ENCODE measurements around the gene SEPHS2.
"Not testable (repeated sequence)": the region's sequence is repeated elsewhere in the genome, so short reads cannot be mapped to it uniquely, and the experiment has no call there.

Gene SEPHS2

GRCh38 chr16:30399435-30400186 is 46.1 kb downstream of the SEPHS2 start:
- DNase-seq (ENCODE audit: low spot score) = no peak
- TF ChIP-seq, protein P1, sequence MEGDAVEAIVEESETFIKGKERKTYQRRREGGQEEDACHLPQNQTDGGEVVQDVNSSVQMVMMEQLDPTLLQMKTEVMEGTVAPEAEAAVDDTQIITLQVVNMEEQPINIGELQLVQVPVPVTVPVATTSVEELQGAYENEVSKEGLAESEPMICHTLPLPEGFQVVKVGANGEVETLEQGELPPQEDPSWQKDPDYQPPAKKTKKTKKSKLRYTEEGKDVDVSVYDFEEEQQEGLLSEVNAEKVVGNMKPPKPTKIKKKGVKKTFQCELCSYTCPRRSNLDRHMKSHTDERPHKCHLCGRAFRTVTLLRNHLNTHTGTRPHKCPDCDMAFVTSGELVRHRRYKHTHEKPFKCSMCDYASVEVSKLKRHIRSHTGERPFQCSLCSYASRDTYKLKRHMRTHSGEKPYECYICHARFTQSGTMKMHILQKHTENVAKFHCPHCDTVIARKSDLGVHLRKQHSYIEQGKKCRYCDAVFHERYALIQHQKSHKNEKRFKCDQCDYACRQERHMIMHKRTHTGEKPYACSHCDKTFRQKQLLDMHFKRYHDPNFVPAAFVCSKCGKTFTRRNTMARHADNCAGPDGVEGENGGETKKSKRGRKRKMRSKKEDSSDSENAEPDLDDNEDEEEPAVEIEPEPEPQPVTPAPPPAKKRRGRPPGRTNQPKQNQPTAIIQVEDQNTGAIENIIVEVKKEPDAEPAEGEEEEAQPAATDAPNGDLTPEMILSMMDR (IDR thresholded peaks at IDR 0.05; ENCODE audit: extremely low read depth, insufficient read depth, missing control alignments) = no peak
- in situ Hi-C loops (cut with MboI; ENCODE audit: low pct_unique_long_range_greater_than_20kb, low sequenced_read_pairs, unreplicated experiment) = loop anchor here (25.0 kb wide), 1 partner anchor 287 kb away; the partner anchor contains the start of genes GDPD3 and MAPK3

DNA sequence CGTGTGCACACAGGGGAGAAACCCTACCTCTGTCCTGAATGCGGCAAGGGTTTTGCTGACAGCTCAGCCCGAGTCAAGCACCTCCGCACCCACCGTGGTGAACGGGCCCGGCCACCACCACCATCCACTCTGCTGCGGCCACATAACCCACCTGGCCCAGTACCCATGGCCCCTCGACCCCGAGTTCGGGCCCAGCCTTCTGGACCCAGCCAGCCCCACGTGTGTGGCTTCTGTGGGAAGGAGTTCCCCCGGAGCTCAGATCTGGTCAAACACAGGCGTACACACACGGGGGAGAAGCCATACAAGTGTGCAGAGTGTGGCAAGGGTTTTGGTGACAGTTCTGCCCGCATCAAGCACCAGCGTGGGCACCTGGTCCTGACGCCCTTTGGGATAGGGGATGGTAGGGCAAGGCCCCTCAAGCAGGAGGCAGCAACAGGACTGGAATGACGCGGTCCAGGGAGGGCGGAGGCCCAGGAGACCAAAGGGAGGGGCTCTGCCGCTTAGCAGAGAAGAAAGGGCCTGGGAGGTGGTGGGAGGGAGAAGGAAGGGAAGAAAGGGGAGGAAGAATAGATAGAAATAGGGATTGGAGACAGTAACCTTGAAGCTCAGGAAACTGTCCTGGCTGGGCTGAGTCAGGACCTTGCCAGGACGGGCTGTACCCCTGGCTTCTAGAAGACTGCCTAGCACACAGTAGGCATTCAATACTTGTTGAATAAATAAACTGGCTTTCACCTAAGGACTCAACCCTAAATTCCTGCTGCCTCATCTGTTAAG is 46.8 kb downstream of the SEPHS2 start:
- DNase-seq (ENCODE audit: low spot score) = no peak
- TF ChIP-seq, protein P1 (IDR thresholded peaks at IDR 0.05; ENCODE audit: extremely low read depth, insufficient read depth, missing control alignments) = no peak
- in situ Hi-C loops (cut with MboI; ENCODE audit: low pct_unique_long_range_greater_than_20kb, low sequenced_read_pairs, unreplicated experiment) = no loop called here

- TF ChIP-seq, protein P1 (IDR thresholded peaks at IDR 0.05; ENCODE audit: extremely low read depth, insufficient read depth, missing control alignments) = no peak
- in situ Hi-C loops (cut with MboI; ENCODE audit: low pct_unique_long_range_greater_than_20kb, low sequenced_read_pairs, unreplicated experiment) = no loop called here
- DNase-seq (ENCODE audit: low spot score) = no peak
Measured at GRCh38 chr16:30397776-30398660, 47.7 kb downstream of the SEPHS2 start.

DNA sequence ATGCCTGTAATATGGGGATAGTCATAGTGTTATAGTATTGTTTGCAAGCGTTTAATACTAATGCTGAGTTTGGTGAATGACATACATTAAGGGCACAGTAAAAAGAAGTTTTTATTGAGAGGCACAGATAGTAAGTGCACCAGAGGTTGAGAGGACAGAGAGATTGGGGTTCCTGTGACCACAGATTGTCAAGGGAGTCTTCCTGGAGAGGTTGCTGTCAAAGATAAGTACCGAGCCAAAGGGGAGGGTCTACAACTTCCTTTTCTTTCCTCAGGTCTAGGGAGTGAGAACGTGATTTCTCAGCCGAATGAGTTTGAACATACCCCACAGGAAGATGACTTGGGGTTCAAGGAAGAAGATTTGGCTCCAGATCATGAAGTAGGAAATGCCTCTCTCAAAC is 48.6 kb downstream of the SEPHS2 start:
- in situ Hi-C loops (cut with MboI; ENCODE audit: low pct_unique_long_range_greater_than_20kb, low sequenced_read_pairs, unreplicated experiment) = no loop called here
- DNase-seq (ENCODE audit: low spot score) = no peak
- TF ChIP-seq, protein P1 (IDR thresholded peaks at IDR 0.05; ENCODE audit: extremely low read depth, insufficient read depth, missing control alignments) = no peak

- DNase-seq (ENCODE audit: low spot score); in situ Hi-C loops (cut with MboI; ENCODE audit: low pct_unique_long_range_greater_than_20kb, low sequenced_read_pairs, unreplicated experiment): not testable (repeated sequence)
Measured at GRCh38 chr16:30396627-30397026, 49.0 kb downstream of the SEPHS2 start.

GRCh38 chr16:30395992-30396585 is 49.6 kb downstream of the SEPHS2 start:
- in situ Hi-C loops (cut with MboI; ENCODE audit: low pct_unique_long_range_greater_than_20kb, low sequenced_read_pairs, unreplicated experiment) = no loop called here
- TF ChIP-seq, protein P1 (IDR thresholded peaks at IDR 0.05; ENCODE audit: extremely low read depth, insufficient read depth, missing control alignments) = no peak
- no peak for DNase-seq (ENCODE audit: low spot score)

Data from GM13977 (cell line).